DND-41 (cell line): ENCODE data around the gene CRAMP1.

Source experiments
- ATAC-seq: fragments of 200-7000 bp; cut with Tn5 transposase; 3 replicates; pipeline ENCODE4 v1.9.1; 2021; ENCODE audit warnings: low read depth; ENCODE audit not compliant: insufficient read depth
- DNase-seq: peaks from one replicate; pipeline ENCODE4 v3.0.0-alpha.2; 2020
- H2AFZ ChIP-seq: 2 replicates; pipeline ENCODE4 v1.6.0; 2012; ENCODE audit warnings: low read depth, low read length
- H3K27ac ChIP-seq: 2 replicates; pipeline ENCODE4 v1.5.1; 2012; ENCODE audit warnings: low read length, inconsistent platforms
- H3K27me3 ChIP-seq: fragments of 200-600 bp; sonication (generic); 2 replicates; pipeline ENCODE4 v1.6.0; 2012; ENCODE audit warnings: low read length, mild to moderate bottlenecking, inconsistent platforms; ENCODE audit not compliant: insufficient read depth, poor library complexity
- H3K36me3 ChIP-seq: 2 replicates; pipeline ENCODE4 v1.5.1; 2012; ENCODE audit warnings: low read length, inconsistent platforms; ENCODE audit not compliant: insufficient read depth
- H3K4me1 ChIP-seq: 2 replicates; pipeline ENCODE4 v1.5.1; 2012; ENCODE audit warnings: mild to moderate bottlenecking, low read length; ENCODE audit not compliant: insufficient read depth
- H3K4me2 ChIP-seq: 2 replicates; pipeline ENCODE4 v1.6.0; 2012; ENCODE audit warnings: mild to moderate bottlenecking, moderate library complexity, low read length, inconsistent platforms; ENCODE audit not compliant: insufficient read depth
- H3K4me3 ChIP-seq, 2 experiments: fragments of 200-600 bp in 1 of 2; shearing (Covaris generic) in 1 of 2; 2 replicates each; pipeline ENCODE4 v1.5.1; 2012 to 2016; ENCODE audit warnings: inconsistent platforms in 2 of 2, low read length in 2 of 2, mild to moderate bottlenecking in 2 of 2, low read depth in 1 of 2, moderate library complexity in 1 of 2
- H3K79me2 ChIP-seq: 2 replicates; pipeline ENCODE4 v1.6.0; 2012; ENCODE audit warnings: low read length, inconsistent platforms; ENCODE audit not compliant: insufficient read depth
- H3K9ac ChIP-seq: 2 replicates; pipeline ENCODE4 v1.6.0; 2012; ENCODE audit warnings: low read depth, mild to moderate bottlenecking, inconsistent platforms, low read length, moderate library complexity
- H3K9me3 ChIP-seq: 2 replicates; pipeline ENCODE4 v1.5.1; 2012; ENCODE audit warnings: low read length, moderate library complexity, mild to moderate bottlenecking, inconsistent platforms; ENCODE audit not compliant: insufficient read depth, severe bottlenecking
- H4K20me1 ChIP-seq: 2 replicates; pipeline ENCODE4 v1.6.0; 2012; ENCODE audit warnings: low read length; ENCODE audit not compliant: insufficient read depth
- CTCF ChIP-seq: IDR thresholded peaks from 2 replicates; pipeline ENCODE4 v1.5.1; 2012; ENCODE audit warnings: borderline replicate concordance, low read length, moderate library complexity, mild to moderate bottlenecking; ENCODE audit not compliant: poor library complexity, severe bottlenecking; ENCODE audit errors: extremely low read depth
- EZH2 ChIP-seq: IDR thresholded peaks from 3 replicates; pipeline ENCODE4 v1.6.1; 2012; ENCODE audit warnings: borderline replicate concordance, low read depth, mild to moderate bottlenecking, moderate library complexity, low read length, inconsistent platforms; ENCODE audit not compliant: severe bottlenecking

Gene CRAMP1

DNA sequence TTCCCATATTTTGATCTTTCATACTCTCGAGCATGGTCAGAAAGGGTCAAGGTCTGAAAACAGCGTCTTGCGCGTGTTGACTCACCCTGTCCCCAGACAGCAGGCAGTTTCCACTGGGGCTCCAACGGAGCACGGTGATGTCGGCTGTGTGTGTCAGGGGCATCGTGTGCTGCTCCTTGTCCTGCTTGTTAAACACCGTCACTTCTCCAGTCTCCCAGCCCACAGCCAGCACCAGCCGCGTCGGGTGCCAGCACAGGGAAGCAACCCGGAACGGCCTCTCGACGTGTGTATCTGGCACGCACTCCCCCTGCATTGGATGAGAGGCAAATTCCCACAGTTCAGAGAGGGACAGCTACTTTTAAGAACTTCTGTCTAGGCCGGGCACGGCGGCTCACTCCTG, 9.9 kb upstream of the CRAMP1 start:
- Histone ChIP-seq H3K27me3 (no peaks in the 10 kb centered on the region), H3K4me3 (no peak overlapping the region), H3K36me3 (peaks cover 24% of the 10 kb centered on the region), H2AFZ (no peak overlapping the region), H3K4me2 (no peak overlapping the region), H4K20me1 (no peaks in the 10 kb centered on the region), H3K9ac (no peak overlapping the region), H3K27ac (no peak overlapping the region), H3K4me1 (no peaks in the 10 kb centered on the region), H3K79me2 (no peaks in the 10 kb centered on the region), H3K9me3 (no peaks in the 10 kb centered on the region)
- DNase-seq (no peak), ATAC-seq (no peak)
- TF ChIP-seq EZH2 (no peak), CTCF (no peak)

DNA sequence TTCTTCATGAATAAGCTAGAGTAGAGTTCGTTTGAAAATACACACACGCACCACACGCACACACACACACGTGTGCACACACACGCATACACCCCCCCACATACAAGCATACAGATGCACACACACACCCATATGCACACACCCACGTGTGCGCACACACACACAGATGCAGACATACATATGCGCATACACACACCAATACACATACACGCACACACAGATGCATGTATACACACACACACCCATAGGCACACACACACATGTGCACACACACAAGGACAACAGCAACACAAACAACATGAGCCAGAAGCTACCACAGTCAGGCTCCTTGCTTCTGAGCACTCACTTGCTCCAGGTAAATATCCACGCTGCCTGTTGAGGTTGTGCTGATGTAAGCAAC, 5.4 kb upstream of the CRAMP1 start:
- peaks cover 26% of the 10 kb centered on the region for H3K4me1 ChIP-seq
- TF ChIP-seq EZH2 (no peak), CTCF (no peak)
- H4K20me1 ChIP-seq: no peaks in the 10 kb centered on the region
- no peak overlapping the region for H3K9ac ChIP-seq
- H3K36me3 ChIP-seq: peaks cover 19% of the 10 kb centered on the region
- H3K4me3 ChIP-seq: no peak overlapping the region
- H3K27ac ChIP-seq: no peak overlapping the region
- DNase-seq (no peak), ATAC-seq (no peak)
- H3K9me3 ChIP-seq: no peaks in the 10 kb centered on the region
- peaks cover 17% of the 10 kb centered on the region for H3K79me2 ChIP-seq
- no peak overlapping the region for H2AFZ ChIP-seq
- H3K4me2 ChIP-seq: no peak overlapping the region
- no peaks in the 10 kb centered on the region for H3K27me3 ChIP-seq

GRCh38 chr16:1607971-1608370, 4.2 kb upstream of the CRAMP1 start:
- H3K4me3 ChIP-seq: no peak overlapping the region
- H3K27ac ChIP-seq: no peak overlapping the region
- no peak overlapping the region for H3K9ac ChIP-seq
- H3K27me3 ChIP-seq: peaks cover 3% of the 10 kb centered on the region
- H3K4me2 ChIP-seq: no peak overlapping the region
- peaks cover 25% of the 10 kb centered on the region for H3K79me2 ChIP-seq
- DNase-seq: no peak
- no peak for ATAC-seq
- no peak overlapping the region for H2AFZ ChIP-seq
- peaks cover 29% of the 10 kb centered on the region for H3K4me1 ChIP-seq
- peaks cover 5% of the 10 kb centered on the region for H4K20me1 ChIP-seq
- H3K9me3 ChIP-seq: no peaks in the 10 kb centered on the region
- H3K36me3 ChIP-seq: peaks cover 18% of the 10 kb centered on the region
- TF ChIP-seq CTCF: no peak
- TF ChIP-seq EZH2: no peak
